ENCODE data around the gene NTPCR.

The NTPCR gene

DNA sequence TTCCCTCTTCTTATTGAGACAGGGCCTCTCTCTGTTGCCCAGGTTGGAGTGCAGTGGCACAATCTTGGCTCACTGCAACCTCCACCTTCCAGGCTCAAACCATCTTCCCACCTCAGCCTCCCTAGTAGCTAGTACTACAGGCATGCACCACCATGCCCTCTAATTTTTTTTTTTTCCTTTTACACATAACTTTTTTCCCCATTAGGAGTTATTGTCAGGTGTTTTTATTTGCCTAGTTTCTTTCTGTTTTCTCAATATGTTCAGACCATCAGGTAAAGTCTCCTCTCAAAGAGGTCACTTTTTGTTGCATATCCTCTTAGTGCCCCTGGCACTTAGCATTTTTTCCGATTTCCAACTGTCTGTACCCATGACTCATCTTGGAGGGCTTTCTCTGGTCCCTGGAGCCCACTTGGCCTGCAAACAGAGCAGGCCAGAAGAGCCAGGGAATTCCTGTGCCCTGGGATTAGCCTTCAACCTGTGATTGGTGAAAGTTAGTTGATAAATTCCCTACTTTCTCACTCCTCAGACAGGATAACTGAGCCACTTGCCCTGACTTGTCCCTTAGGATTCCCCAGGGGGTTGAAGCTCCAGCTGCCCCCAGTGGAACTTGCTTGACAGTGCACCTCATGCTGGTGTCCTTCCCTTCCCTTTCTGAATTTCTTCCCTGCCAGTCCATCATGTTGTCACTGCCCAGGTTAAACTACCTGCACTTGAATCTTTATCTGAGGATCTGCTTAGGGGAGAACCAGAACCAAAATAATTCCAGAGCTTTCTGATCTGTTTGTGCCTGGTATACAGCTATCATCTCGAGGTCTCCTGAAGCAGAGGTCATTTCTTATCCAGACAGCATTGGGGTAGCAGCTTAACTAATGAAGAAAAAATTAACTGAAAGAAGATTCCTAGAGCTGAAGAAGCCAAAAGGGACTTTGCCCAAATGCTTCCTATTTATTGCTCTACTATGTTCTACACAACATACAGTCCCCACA is 2.4 kb downstream of the NTPCR start (continued):
- TF ChIP-seq, protein P1, sequence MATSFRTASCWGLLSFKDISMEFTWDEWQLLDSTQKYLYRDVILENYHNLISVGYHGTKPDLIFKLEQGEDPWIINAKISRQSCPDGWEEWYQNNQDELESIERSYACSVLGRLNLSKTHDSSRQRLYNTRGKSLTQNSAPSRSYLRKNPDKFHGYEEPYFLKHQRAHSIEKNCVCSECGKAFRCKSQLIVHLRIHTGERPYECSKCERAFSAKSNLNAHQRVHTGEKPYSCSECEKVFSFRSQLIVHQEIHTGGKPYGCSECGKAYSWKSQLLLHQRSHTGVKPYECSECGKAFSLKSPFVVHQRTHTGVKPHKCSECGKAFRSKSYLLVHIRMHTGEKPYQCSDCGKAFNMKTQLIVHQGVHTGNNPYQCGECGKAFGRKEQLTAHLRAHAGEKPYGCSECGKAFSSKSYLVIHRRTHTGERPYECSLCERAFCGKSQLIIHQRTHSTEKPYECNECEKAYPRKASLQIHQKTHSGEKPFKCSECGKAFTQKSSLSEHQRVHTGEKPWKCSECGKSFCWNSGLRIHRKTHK (tag by site-specific recombination; IDR thresholded peaks at IDR 0.05) = no peak
- TF ChIP-seq ZNF274 (IDR thresholded peaks at IDR 0.05; ENCODE audit: low read length) (no peak), ZNF274 (tag by site-specific recombination; IDR thresholded peaks at IDR 0.05; ENCODE audit: borderline replicate concordance) (no peak; the same call in 1 of the 2 replicates), ZNF548 (tag by site-specific recombination; IDR thresholded peaks at IDR 0.05) (no peak), ZNF221 (tag by site-specific recombination; IDR thresholded peaks at IDR 0.05; ENCODE audit: borderline replicate concordance) (no peak), YY2 (tag by site-specific recombination; IDR thresholded peaks at IDR 0.05) (no peak), HOXC10 (CRISPR knock-in tag; IDR thresholded peaks at IDR 0.05) (no peak), SP2 (tag by site-specific recombination; IDR thresholded peaks at IDR 0.05) (peak; percentile 20; the same call in 1 of the 2 replicates), ZNF660 (tag by site-specific recombination; IDR thresholded peaks at IDR 0.05) (peak; percentile 71), ZNF394 (tag by site-specific recombination; IDR thresholded peaks at IDR 0.05; ENCODE audit: borderline replicate concordance) (peak; percentile 50; the same call in 1 of the 2 replicates), ZNF146 (tag by site-specific recombination; IDR thresholded peaks at IDR 0.05) (no peak), ZNF624 (tag by site-specific recombination; IDR thresholded peaks at IDR 0.05) (no peak), SP3 (tag by site-specific recombination; IDR thresholded peaks at IDR 0.05) (no peak), ZNF473 (tag by site-specific recombination; IDR thresholded peaks at IDR 0.05) (no peak), ZNF121 (tag by site-specific recombination; IDR thresholded peaks at IDR 0.05) (no peak), SCRT2 (tag by site-specific recombination; IDR thresholded peaks at IDR 0.05) (no peak), ZNF366 (tag by site-specific recombination; conservative IDR thresholded peaks at IDR 0.05) (peak; percentile 82), ZNF777 (tag by site-specific recombination; IDR thresholded peaks at IDR 0.05; ENCODE audit: borderline replicate concordance) (no peak), ZNF223 (tag by site-specific recombination; IDR thresholded peaks at IDR 0.05) (no peak), ZNF529 (tag by site-specific recombination; IDR thresholded peaks at IDR 0.05; ENCODE audit: insufficient replicate concordance) (no peak), ZBTB44 (tag by site-specific recombination; IDR thresholded peaks at IDR 0.05) (peak; percentile 10; the same call in 1 of the 2 replicates), ZNF600 (tag by site-specific recombination; IDR thresholded peaks at IDR 0.05) (peak; percentile 42; the same call in 1 of the 2 replicates), SETDB1 (IDR thresholded peaks at IDR 0.05; ENCODE audit: insufficient read length, low read length) (no peak), ZNF174 (tag by site-specific recombination; IDR thresholded peaks at IDR 0.05) (no peak), ZFP3 (tag by site-specific recombination; IDR thresholded peaks at IDR 0.05; ENCODE audit: low read depth) (no peak), TRIM28 (IDR thresholded peaks at IDR 0.05; ENCODE audit: borderline replicate concordance, low read length) (peak; percentile 70; the same call in 1 of the 2 replicates), ZNF404 (tag by site-specific recombination; IDR thresholded peaks at IDR 0.05) (no peak)
- TF ChIP-seq, protein P2, sequence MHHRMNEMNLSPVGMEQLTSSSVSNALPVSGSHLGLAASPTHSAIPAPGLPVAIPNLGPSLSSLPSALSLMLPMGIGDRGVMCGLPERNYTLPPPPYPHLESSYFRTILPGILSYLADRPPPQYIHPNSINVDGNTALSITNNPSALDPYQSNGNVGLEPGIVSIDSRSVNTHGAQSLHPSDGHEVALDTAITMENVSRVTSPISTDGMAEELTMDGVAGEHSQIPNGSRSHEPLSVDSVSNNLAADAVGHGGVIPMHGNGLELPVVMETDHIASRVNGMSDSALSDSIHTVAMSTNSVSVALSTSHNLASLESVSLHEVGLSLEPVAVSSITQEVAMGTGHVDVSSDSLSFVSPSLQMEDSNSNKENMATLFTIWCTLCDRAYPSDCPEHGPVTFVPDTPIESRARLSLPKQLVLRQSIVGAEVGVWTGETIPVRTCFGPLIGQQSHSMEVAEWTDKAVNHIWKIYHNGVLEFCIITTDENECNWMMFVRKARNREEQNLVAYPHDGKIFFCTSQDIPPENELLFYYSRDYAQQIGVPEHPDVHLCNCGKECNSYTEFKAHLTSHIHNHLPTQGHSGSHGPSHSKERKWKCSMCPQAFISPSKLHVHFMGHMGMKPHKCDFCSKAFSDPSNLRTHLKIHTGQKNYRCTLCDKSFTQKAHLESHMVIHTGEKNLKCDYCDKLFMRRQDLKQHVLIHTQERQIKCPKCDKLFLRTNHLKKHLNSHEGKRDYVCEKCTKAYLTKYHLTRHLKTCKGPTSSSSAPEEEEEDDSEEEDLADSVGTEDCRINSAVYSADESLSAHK (tag by site-specific recombination; IDR thresholded peaks at IDR 0.05) = no peak
- TF ChIP-seq, protein P3, sequence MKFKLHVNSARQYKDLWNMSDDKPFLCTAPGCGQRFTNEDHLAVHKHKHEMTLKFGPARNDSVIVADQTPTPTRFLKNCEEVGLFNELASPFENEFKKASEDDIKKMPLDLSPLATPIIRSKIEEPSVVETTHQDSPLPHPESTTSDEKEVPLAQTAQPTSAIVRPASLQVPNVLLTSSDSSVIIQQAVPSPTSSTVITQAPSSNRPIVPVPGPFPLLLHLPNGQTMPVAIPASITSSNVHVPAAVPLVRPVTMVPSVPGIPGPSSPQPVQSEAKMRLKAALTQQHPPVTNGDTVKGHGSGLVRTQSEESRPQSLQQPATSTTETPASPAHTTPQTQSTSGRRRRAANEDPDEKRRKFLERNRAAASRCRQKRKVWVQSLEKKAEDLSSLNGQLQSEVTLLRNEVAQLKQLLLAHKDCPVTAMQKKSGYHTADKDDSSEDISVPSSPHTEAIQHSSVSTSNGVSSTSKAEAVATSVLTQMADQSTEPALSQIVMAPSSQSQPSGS (tag by site-specific recombination; IDR thresholded peaks at IDR 0.05; ENCODE audit: low read depth) = no peak
- TF ChIP-seq, protein P4, sequence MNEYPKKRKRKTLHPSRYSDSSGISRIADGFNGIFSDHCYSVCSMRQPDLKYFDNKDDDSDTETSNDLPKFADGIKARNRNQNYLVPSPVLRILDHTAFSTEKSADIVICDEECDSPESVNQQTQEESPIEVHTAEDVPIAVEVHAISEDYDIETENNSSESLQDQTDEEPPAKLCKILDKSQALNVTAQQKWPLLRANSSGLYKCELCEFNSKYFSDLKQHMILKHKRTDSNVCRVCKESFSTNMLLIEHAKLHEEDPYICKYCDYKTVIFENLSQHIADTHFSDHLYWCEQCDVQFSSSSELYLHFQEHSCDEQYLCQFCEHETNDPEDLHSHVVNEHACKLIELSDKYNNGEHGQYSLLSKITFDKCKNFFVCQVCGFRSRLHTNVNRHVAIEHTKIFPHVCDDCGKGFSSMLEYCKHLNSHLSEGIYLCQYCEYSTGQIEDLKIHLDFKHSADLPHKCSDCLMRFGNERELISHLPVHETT (tag by site-specific recombination; IDR thresholded peaks at IDR 0.05) = peak; percentile 38; the same call in 1 of the 2 replicates

Measured in HEK293 (cell line).